HG03103 (cell line): ENCODE data around the gene DPP3.
"Not testable (repeated sequence)": the region's sequence is repeated elsewhere in the genome, so short reads cannot be mapped to it uniquely, and the experiment has no call there.

ENCODE experiments used
- ATAC-seq: cut with Tn5 transposase; IDR thresholded peaks from one replicate; pipeline ENCODE4 v1.9.1; 2021; ENCODE audit warnings: low read depth; ENCODE audit not compliant: unreplicated experiment

Gene DPP3

GRCh38 chr11:66462911-66463310 lies 17.3 kb upstream of the DPP3 start:
- no peak for ATAC-seq

GRCh38 chr11:66464116-66464515 lies 16.1 kb upstream of the DPP3 start:
- not testable (repeated sequence) for ATAC-seq

GRCh38 chr11:66464916-66465315 lies 15.3 kb upstream of the DPP3 start:
- no peak for ATAC-seq

- no peak for ATAC-seq
Observed at GRCh38 chr11:66465373-66466224, 14.6 kb upstream of the DPP3 start.

GRCh38 chr11:66466225-66467033 lies 13.8 kb upstream of the DPP3 start, which contains the start of gene PELI3:
Gene PELI3 (plus strand): TSS chr11:66466905. CDS start chr11:66468129, 1,224 bp downstream.
- peak; percentile 55 for ATAC-seq

- peak; percentile 23 for ATAC-seq
Observed at GRCh38 chr11:66467034-66467659, 13.1 kb upstream of the DPP3 start.

GRCh38 chr11:66467756-66468155 lies 12.5 kb upstream of the DPP3 start:
- ATAC-seq, result no peak

- no peak for ATAC-seq
Observed at GRCh38 chr11:66468691-66469090, 11.5 kb upstream of the DPP3 start.

GRCh38 chr11:66469441-66469840 lies 10.8 kb upstream of the DPP3 start:
- ATAC-seq, result no peak

GRCh38 chr11:66470015-66470414 lies 10.2 kb upstream of the DPP3 start:
- no peak for ATAC-seq

- ATAC-seq, result no peak
Observed at GRCh38 chr11:66471142-66471541, 9.1 kb upstream of the DPP3 start.

GRCh38 chr11:66472054-66472453 lies 8.2 kb upstream of the DPP3 start:
- no peak for ATAC-seq

GRCh38 chr11:66473167-66473566 lies 7.1 kb upstream of the DPP3 start:
- no peak for ATAC-seq

- no peak for ATAC-seq
Observed at GRCh38 chr11:66473608-66474515, 6.4 kb upstream of the DPP3 start.

- no peak for ATAC-seq
Observed at GRCh38 chr11:66475349-66476172, 4.7 kb upstream of the DPP3 start.

- no peak for ATAC-seq
Observed at GRCh38 chr11:66476173-66476840, 3.9 kb upstream of the DPP3 start.

GRCh38 chr11:66476841-66477251 lies 3.4 kb upstream of the DPP3 start:
- no peak for ATAC-seq

GRCh38 chr11:66477263-66478201 lies 2.7 kb upstream of the DPP3 start:
- ATAC-seq, result no peak
